CD14-positive monocyte (primary cell): Measurements from ENCODE around the gene BRAT1. TPM values are rescaled to one million over a fixed set of nuclear protein-coding genes. Genes with fewer than 3 reads are reported as not detected.
A peak's percentile ranks its signal among the peaks of the same experiment; 100 is the strongest.

ENCODE experiments used
- DNase-seq, 3 donors: peaks; one replicate each; pipeline ENCODE4 v3.0.0-alpha.2; 2011 to 2022
- H2AFZ ChIP-seq: 2 replicates; pipeline ENCODE4 v1.6.0; 2012; ENCODE audit warnings: mild to moderate bottlenecking, low read depth, low read length, inconsistent platforms; ENCODE audit not compliant: insufficient read depth, poor library complexity, severe bottlenecking
- H3K27ac ChIP-seq, 2 donors: 1 replicate in 1 of 2; 2 replicates in 1 of 2; pipeline ENCODE4 v1.5.1; 2012 to 2013; ENCODE audit warnings: low read length in 2 of 2, control low read depth in 1 of 2, inconsistent platforms in 1 of 2, low read depth in 1 of 2, mild to moderate bottlenecking in 1 of 2
- H3K27me3 ChIP-seq, 2 donors: one replicate each; pipeline versions ENCODE4 v1.6.0 to v1.6.1; 2011 to 2013; ENCODE audit warnings: low read length in 2 of 2; ENCODE audit not compliant: control insufficient read depth in 2 of 2, insufficient read depth in 2 of 2
- H3K36me3 ChIP-seq, 2 donors: replicated peaks in 1 of 2; 1 replicate in 1 of 2; 2 replicates in 1 of 2; pipeline versions ENCODE4 v1.5.1 to v1.6.1; 2012 to 2013; ENCODE audit warnings: low read length in 2 of 2, control low read depth in 1 of 2, inconsistent platforms in 1 of 2, mild to moderate bottlenecking in 1 of 2; ENCODE audit not compliant: insufficient read depth in 2 of 2, control insufficient read depth in 1 of 2
- H3K4me1 ChIP-seq, 2 donors: 1 replicate in 1 of 2; 2 replicates in 1 of 2; pipeline versions ENCODE4 v1.5.1 to v1.6.1; 2012 to 2013; ENCODE audit warnings: low read length in 2 of 2, control low read depth in 1 of 2, inconsistent platforms in 1 of 2, mild to moderate bottlenecking in 1 of 2, moderate library complexity in 1 of 2; ENCODE audit not compliant: insufficient read depth in 2 of 2, control insufficient read depth in 1 of 2
- H3K4me2 ChIP-seq: replicated peaks from 2 replicates; pipeline ENCODE3; 2012; ENCODE audit warnings: low read length, moderate library complexity, mild to moderate bottlenecking; ENCODE audit not compliant: poor library complexity, severe bottlenecking; ENCODE audit errors: extremely low read depth
- H3K4me3 ChIP-seq, 3 experiments: fragments of 200-600 bp in 1 of 3; sonication (generic) in 1 of 3; replicated peaks in 1 of 3; 1 replicate in 2 of 3; 2 replicates in 1 of 3; pipeline ENCODE4 v1.5.1; 2011 to 2013; ENCODE audit warnings: low read length in 3 of 3, mild to moderate bottlenecking in 3 of 3, control low read depth in 2 of 3, low read depth in 2 of 3, inconsistent platforms in 1 of 3, moderate library complexity in 1 of 3
- H3K79me2 ChIP-seq: 2 replicates; pipeline ENCODE4 v1.6.0; 2012; ENCODE audit warnings: mild to moderate bottlenecking, control low read depth, inconsistent platforms, low read length, moderate library complexity; ENCODE audit not compliant: insufficient read depth
- H3K9ac ChIP-seq: 2 replicates; pipeline ENCODE4 v1.6.0; 2017; ENCODE audit warnings: low read length, mild to moderate bottlenecking; ENCODE audit not compliant: insufficient read depth, poor library complexity, severe bottlenecking
- H3K9me3 ChIP-seq, 2 donors: replicated peaks in 1 of 2; 1 replicate in 1 of 2; 2 replicates in 1 of 2; pipeline versions ENCODE4 v1.5.1 to v1.6.1; 2012 to 2013; ENCODE audit warnings: low read length in 2 of 2, control low read depth in 1 of 2; ENCODE audit not compliant: control insufficient read depth in 1 of 2, insufficient read depth in 1 of 2
- H4K20me1 ChIP-seq: 2 replicates; pipeline ENCODE4 v1.6.0; 2012; ENCODE audit warnings: mild to moderate bottlenecking, low read length, control low read depth, moderate library complexity; ENCODE audit not compliant: insufficient read depth
- H3K27ac Mint-ChIP-seq, 7 donors: one replicate each; pipeline ENCODE4 v1.8.0; 2020; ENCODE audit warnings: mild to moderate bottlenecking in 7 of 7, mixed read lengths in 7 of 7, moderate library complexity in 6 of 7, inconsistent platforms in 2 of 7
- H3K27me3 Mint-ChIP-seq, 3 donors: one replicate each; pipeline ENCODE4 v1.8.0; 2021 to 2022; ENCODE audit warnings: low read depth in 3 of 3, mild to moderate bottlenecking in 3 of 3, mixed read lengths in 3 of 3, moderate library complexity in 3 of 3, inconsistent platforms in 1 of 3
- H3K36me3 Mint-ChIP-seq, 2 donors: one replicate each; pipeline ENCODE4 v1.8.0; 2020; ENCODE audit warnings: mixed read lengths in 2 of 2, inconsistent platforms in 1 of 2, mild to moderate bottlenecking in 1 of 2
- H3K4me1 Mint-ChIP-seq: one replicate; pipeline ENCODE4 v1.8.0; 2020; ENCODE audit warnings: mild to moderate bottlenecking, mixed read lengths
- H3K4me3 Mint-ChIP-seq, 2 donors: one replicate each; pipeline ENCODE4 v1.8.0; 2020; ENCODE audit warnings: mild to moderate bottlenecking in 2 of 2, mixed read lengths in 2 of 2, moderate library complexity in 1 of 2
- H3K9me3 Mint-ChIP-seq, 7 donors: one replicate each; pipeline ENCODE4 v1.8.0; 2020 to 2022; ENCODE audit warnings: mixed read lengths in 7 of 7, mild to moderate bottlenecking in 6 of 7, moderate library complexity in 6 of 7, inconsistent platforms in 2 of 7
- CTCF ChIP-seq: fragments of 200-600 bp; IDR thresholded peaks from one replicate; pipeline ENCODE4 v1.8.0; 2022; ENCODE audit warnings: antibody characterized with exemption, mild to moderate bottlenecking
- WGBS: methylation state at CpG from one replicate; pipeline ENCODE4 v1.1.5; 2013; ENCODE audit warnings: missing lambda C conversion rate; ENCODE audit not compliant: insufficient coverage; 5-methylcytosine and 5-hydroxymethylcytosine counted together
- intact Hi-C, 2 donors: fragments of 100-400 bp; cut with micrococcal nuclease; formaldehyde crosslinking; loops; one replicate each; pipeline versions ENCODE4 v1.15.0 to v1.15.1; 2023
- polyA plus RNA-seq, 3 donors: library from polyadenylated mRNA; depleted of rRNA in 1 of 3; unstranded in 2 of 3; stranded (reverse) in 1 of 3; fragments of 300-500 nt in 2 of 3; fragments of >200 nt in 1 of 3; fragmentation: Illumina TruSeq in 2 of 3; gene quantifications; 1 replicate in 2 of 3; 2 replicates in 1 of 3; pipeline ENCODE4 v1.2.3, GENCODE V29; 2012 to 2021

The BRAT1 gene
- polyA plus RNA-seq, 3 donors = 31.6 to 34.2 (median 32.5) TPM

GRCh38 chr7:2493205-2494164 lies 61.8 kb downstream of the BRAT1 start:
- H3K79me2 ChIP-seq = no peaks in the 10 kb centered on the region
- peaks cover 16 to 51% (median 23%) of the 10 kb centered on the region in 3 donors for H3K27me3 Mint-ChIP-seq
- H3K27ac ChIP-seq = no peak overlapping the region
- peaks cover 7% of the 10 kb centered on the region for H3K4me1 Mint-ChIP-seq
- no peak overlapping the region for H3K4me3 Mint-ChIP-seq
- H3K9me3 ChIP-seq = no peaks in the 10 kb centered on the region
- H3K27me3 ChIP-seq = peaks cover 0 to 18% of the 10 kb centered on the region in 2 donors
- H3K4me1 ChIP-seq = peaks cover 3 to 5% of the 10 kb centered on the region in 2 donors
- DNase-seq = no peak
- no peak overlapping the region for H3K4me2 ChIP-seq
- no peak for TF ChIP-seq CTCF
- H3K36me3 ChIP-seq = no peaks in the 10 kb centered on the region
- no peaks in the 10 kb centered on the region for H4K20me1 ChIP-seq
- intact Hi-C loops = no loop called here
- peaks cover 0 to 8% (median 2%) of the 10 kb centered on the region in 7 donors for H3K9me3 Mint-ChIP-seq
- WGBS = 78% methylated on average over 6 of the region's 11 CpGs
- no peaks in the 10 kb centered on the region for H3K36me3 Mint-ChIP-seq
- H2AFZ ChIP-seq = no peak overlapping the region
- no peak overlapping the region for H3K27ac Mint-ChIP-seq
- H3K4me3 ChIP-seq = no peak overlapping the region
- no peak overlapping the region for H3K9ac ChIP-seq

GRCh38 chr7:2492038-2492437 lies 63.3 kb downstream of the BRAT1 start:
- no peak for TF ChIP-seq CTCF
- Mint-ChIP-seq H3K27me3 (peaks cover 6 to 43% (median 11%) of the 10 kb centered on the region in 3 donors), H3K4me1 (peaks cover 7% of the 10 kb centered on the region), H3K27ac (no peak overlapping the region), H3K4me3 (peak overlapping the region in 1 of 2 donors; percentile 66), H3K9me3 (peaks cover 0 to 8% (median 2%) of the 10 kb centered on the region in 7 donors), H3K36me3 (no peaks in the 10 kb centered on the region)
- Histone ChIP-seq H3K36me3 (no peaks in the 10 kb centered on the region), H3K27ac (no peak overlapping the region), H3K9ac (no peak overlapping the region), H3K4me1 (peaks cover 0 to 5% of the 10 kb centered on the region in 2 donors), H3K9me3 (no peaks in the 10 kb centered on the region), H3K4me3 (no peak overlapping the region), H2AFZ (no peak overlapping the region), H4K20me1 (no peaks in the 10 kb centered on the region), H3K79me2 (no peaks in the 10 kb centered on the region), H3K27me3 (peaks cover 0 to 3% of the 10 kb centered on the region in 2 donors), H3K4me2 (no peak overlapping the region)
- WGBS = 100% methylated on average over 2 of the region's 2 CpGs
- intact Hi-C loops = no loop called here
- DNase-seq = no peak
